Colon (tissue), 2 donors: ENCODE results near the gene PPP4R3B.
"Not testable (repeated sequence)": the region's sequence is repeated elsewhere in the genome, so short reads cannot be mapped to it uniquely, and the experiment has no call there.

Experiments used
- FAIRE-seq: peaks from 2 replicates; lab custom pipeline; 2012; peaks lifted over from hg19 to GRCh38; lab: Jason Lieb, UNC
- donor health status: control.
- donor health status: control.

PPP4R3B gene

GRCh38 chr2:55617175-55618024 is at the start of gene PPP4R3B:
PPP4R3B (minus strand) TSS chr2:55617622; CDS start chr2:55617285, 337 bp downstream.
- FAIRE-seq: no peak

DNA sequence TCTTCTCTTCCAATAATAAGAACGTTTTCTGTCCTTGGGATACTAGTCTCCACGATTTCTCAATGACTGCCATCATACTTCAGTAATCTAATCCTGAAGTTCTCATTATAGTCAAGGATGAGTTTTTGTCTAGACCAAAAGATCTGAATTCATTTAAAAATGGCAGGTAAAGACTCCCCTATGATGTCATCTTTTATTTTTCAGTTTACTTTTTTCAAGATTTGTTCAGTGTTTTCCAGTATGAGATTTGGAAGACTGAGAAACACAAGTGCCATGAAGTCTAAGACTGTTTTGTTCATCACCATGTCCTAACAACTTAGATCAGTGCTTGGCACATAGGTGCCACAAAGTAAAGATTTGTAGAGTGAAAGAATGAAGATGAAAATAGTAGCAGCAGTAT is 35.8 kb upstream of the PPP4R3B start:
- FAIRE-seq: no peak

- no peak for FAIRE-seq
These were observed 31.8 kb upstream of the PPP4R3B start for GRCh38 chr2:55649211-55649610.

GRCh38 chr2:55636831-55637230 is 19.4 kb upstream of the PPP4R3B start:
- FAIRE-seq: no peak

DNA sequence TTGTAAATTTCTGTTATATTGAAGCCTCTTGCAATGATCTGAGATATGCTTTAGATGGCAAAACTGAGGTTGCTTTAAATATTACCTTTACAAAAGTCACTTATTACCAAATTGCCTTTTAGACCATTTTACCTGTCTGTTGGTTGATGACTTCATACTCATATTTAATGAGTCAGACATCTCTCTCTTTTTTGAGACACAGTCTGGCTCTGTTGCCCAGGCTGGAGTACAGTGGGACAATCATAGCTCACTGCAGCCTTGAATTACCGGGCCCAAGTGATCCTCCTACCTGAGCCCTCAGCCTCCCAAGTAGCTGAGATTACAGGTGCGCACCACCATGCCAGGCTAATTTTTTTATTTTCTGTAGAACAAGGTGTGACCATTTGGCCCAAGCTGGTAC is 11.5 kb upstream of the PPP4R3B start:
- no peak for FAIRE-seq

DNA sequence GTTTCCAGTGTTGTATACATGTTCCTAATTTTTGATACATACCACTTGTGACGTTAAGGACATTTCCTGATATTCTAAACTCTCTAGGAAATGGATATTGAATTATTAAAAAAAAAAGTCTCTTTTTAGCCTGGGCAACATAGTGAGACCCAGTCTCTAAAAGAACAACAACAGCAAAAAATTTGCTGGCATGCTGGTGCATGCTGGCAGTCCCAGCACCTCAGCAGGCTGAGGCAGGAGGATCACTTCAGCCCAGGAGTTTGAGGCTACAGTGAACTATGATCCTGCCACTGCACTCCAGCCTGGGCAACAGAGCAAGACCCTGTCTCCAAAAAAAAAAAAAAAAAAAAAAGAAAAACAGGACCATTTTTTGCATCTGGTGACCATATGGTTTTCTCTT is 10.5 kb upstream of the PPP4R3B start:
- no peak for FAIRE-seq

DNA sequence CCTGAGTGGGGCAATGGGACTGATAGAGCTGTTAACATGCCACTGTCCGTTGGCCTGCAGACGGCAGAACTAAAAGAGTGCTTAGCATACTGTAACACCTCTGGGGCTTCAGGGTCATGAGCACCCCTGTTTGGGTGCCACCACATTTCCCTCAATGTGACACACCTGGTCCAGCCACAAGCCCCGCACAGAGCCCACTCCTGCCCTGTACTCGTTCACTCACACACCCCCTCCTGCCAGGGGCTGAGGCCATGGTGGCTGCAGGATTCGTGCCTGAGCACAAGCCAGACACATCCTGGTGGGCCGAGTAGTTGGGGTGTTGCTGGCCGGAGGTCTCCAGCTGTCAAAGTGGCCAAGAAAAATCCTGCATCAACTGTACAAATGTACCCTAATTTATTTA is 4.4 kb upstream of the PPP4R3B start:
- no peak for FAIRE-seq

- FAIRE-seq: no peak
These were observed 2.8 kb upstream of the PPP4R3B start for GRCh38 chr2:55620123-55620779.

DNA sequence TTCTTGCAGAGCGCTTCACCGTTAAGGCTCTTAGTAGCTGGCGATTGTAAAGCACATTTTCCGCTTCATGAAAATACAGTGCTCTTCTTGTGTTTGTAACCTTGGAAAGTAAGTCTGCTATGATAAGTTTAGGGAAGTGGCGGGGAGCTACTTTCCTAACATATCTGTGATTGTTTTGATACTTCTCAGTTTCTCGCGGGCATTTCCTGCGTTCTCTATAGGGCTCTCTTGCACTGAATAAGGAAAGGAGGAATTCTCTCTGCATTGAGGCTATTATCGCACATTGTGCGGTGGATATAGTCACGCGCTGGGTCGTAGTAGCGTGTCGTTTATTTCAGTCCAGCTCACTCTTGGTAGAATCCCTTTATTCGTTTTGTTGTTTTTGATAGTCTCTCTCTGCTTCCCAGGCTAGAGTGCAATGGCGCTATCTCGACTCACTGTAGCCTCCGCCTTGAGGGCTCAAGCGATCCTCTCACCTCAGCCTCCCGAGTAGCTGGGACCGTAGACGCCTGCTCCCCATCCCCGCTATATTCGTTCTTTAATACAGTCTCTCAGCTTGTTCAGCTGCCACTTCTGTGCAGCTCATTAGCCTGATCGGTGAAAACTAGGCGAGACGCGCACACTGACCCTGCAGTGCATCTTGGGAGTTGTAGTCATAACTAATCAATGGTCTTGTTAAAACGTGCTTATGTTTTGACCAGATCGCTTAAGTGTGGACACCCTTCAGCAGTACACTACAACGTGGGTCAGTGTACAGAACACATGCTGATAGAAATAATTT is 1.0 kb upstream of the PPP4R3B start:
- no peak for FAIRE-seq

- FAIRE-seq: no peak
These were observed 528 bp upstream of the PPP4R3B start for GRCh38 chr2:55618025-55618274.

DNA sequence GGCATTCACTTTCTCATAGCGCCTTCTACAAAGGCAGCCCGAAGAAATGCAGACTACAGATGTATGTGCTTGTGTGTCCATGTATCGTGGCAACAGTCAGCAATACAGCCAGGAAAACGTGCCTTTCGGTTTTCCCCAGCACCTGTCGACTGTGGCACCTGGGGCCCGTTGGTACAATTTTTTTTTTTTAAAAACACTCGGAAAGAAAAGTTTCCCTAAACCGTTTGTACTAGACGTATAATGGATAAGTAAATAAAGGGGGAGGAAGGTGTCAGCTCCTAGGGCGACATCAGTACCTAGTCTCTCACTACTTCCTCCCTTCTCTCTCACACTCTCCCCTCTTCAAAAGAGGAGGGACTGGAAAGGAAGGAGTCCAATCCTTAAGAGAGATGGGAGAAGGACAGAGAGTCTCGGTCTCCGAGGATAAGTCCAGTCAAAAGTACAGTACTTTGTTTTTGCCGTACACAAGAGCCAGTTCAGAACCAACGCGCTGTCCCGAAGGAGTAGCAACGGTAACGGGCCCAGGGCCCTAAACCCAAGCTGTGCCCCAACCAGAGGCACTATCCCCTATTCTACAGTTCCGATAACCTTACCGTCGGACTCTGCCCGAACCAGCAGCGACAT is 759 bp downstream of the PPP4R3B start:
- FAIRE-seq: no peak

GRCh38 chr2:55611997-55612396 is 5.4 kb downstream of the PPP4R3B start:
- FAIRE-seq: no peak

DNA sequence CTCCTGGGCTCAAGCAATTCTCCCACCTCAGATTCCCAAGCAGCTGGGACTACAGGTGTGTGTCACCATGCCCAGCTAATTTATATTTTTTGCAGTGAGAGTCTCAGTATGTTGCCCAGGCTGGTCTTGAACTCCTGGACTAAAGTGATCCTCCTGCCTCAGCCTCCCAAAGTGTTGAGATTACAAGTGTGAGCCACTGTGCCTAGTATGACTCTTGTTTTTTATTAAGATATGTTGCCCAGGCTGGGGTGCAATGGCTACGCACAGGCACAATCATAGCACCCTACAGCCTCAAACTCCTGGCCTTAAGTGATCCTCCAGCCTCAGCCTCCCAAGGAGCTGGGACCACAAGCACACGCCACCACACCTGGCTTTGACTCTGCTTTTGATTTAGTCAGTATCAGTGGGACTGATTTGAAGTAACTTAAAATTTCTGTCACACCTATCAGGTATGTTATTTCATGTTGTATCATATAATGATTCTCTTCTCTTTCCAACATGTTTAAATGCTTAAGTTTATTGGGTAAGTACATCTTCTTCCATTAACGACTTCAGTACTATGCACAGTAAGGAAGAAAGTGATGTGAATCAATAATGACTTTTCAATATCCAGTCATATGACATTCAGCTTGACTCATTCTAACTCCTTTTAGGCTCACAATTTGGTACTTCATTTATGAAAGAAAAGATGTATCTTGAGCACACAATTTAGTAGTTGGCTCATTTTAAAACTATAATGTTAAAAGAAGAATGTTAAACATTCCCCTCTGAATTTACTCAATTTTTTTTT is 6.3 kb downstream of the PPP4R3B start:
- no peak for FAIRE-seq

DNA sequence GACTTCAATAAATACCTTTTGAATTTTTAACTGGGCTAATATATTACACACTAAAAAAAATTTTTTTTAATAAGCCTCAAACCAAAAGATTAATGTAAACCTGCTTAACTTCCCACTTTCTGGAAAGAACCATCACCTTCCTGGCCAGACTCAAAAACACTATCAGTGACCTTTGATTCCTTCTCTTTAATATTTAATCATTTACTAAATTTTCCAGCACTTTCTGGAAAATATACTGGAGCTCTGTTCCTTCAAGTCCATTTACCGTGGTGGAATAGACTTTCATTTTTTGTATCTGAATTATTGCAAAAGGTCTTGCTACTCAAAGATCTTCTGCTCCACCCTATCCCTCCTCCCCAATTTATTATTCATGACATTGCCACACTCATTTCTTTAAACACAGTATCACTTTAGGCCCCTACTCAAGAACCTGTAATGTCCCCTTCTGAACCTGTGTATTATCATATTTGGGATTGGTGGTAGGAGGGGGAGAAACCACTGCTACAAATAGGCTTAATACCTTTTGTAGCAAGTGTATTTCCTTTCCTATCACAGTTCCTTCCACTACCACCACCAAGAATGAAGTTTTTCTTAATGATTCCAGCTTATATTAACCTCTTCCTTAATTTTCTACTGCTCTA is 7.4 kb downstream of the PPP4R3B start:
- FAIRE-seq: no peak

DNA sequence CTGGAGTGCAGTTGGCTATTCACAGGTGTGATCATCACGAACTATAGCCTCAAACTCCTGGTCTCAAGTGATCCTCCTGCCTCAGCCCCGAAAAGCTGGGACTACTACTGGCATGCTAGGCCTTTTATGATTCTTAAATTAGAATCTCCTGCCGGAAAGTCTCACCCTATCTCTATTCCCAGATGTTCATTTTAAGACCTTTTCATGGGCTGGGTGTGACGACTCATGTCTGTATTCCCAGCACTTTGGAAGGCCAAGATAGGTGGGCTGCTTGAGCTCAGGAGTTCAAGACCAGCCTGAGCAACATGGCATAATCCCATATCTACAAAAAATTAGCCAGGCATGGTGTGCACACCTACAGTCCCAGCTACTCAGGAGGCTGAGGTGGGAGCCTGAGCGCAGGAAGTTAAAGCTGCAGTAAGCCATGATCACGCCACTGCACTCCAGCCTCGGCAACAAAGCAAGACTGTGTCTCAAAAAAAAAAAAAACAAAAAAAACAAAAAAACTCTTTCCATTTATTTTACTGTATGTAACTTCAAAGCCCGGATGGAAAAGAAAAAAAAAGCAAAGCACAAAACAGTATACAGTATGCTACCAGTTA is 8.1 kb downstream of the PPP4R3B start:
- no peak for FAIRE-seq

DNA sequence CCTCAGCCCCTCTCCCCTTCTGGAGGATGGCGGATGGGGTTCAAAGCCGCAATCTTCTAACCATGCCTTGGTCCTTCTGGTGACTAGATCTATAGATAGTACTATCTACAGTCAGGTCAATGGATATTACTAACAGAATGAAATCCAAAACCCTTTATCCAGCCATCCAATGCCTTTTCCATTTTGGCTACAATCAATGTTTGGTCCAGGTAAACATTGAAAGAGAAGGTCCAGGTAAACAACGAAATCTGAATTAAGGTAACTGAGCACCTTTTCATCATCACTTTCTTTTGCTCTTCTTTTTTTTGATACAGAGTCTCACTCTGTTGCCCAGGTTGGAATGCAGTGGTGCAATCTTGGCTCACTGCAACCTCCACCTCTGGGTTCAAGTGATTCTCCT is 9.7 kb downstream of the PPP4R3B start:
- FAIRE-seq: no peak

- FAIRE-seq: no peak
These were observed 13.3 kb downstream of the PPP4R3B start for GRCh38 chr2:55604027-55604565.

GRCh38 chr2:55601849-55602248 is 15.6 kb downstream of the PPP4R3B start:
- no peak for FAIRE-seq

- FAIRE-seq: no peak
These were observed 19.2 kb downstream of the PPP4R3B start for GRCh38 chr2:55598056-55598795.

DNA sequence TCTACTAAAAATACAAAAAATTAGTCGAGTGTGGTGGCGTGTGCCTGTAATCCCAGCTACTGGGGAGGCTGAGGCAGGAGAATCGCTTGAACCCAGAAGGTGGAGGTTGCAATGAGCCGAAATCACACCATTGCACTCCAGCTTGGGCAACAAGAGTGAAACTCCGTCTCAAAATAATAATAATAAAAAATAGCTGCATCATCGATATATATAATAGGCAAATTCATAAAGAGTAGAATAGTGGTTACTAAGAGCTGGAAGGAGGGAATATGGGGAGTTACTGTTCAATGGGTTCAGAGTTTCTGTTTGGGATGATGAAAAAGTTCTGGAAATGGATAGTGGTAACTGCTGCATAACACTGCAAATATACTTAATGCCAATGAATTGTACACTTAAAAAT is 20.6 kb downstream of the PPP4R3B start:
- not testable (repeated sequence) for FAIRE-seq
